HL-60/S4 treated with retinoic acid at 250 ng/mL for 4 days and 3 days (cell line): Measurements from ENCODE around the gene FXR1.
"Not testable (repeated sequence)": the region's sequence is repeated elsewhere in the genome, so short reads cannot be mapped to it uniquely, and the experiment has no call there.

Experiments
- in situ Hi-C: fragments of 300-500 bp; cut with MboI; formaldehyde crosslinking; loops from 2 replicates; pipeline ENCODE4 v1.7.0; 2022; ENCODE audit warnings: low sequenced_read_pairs

Gene FXR1

GRCh38 chr3:181003469-181003868 lies 91.0 kb downstream of the FXR1 start:
- in situ Hi-C loops = not testable (repeated sequence)

- in situ Hi-C loops = no loop called here
These were observed 94.1 kb downstream of the FXR1 start for GRCh38 chr3:181006541-181006940.

GRCh38 chr3:181007262-181007661 lies 94.8 kb downstream of the FXR1 start:
- in situ Hi-C loops = no loop called here

GRCh38 chr3:181008796-181009195 lies 96.3 kb downstream of the FXR1 start:
- in situ Hi-C loops = no loop called here

GRCh38 chr3:181009225-181009624 lies 96.8 kb downstream of the FXR1 start:
- in situ Hi-C loops = no loop called here

- in situ Hi-C loops = no loop called here
These were observed 105.2 kb downstream of the FXR1 start for GRCh38 chr3:181017690-181018089.

GRCh38 chr3:181025204-181025603 lies 112.7 kb downstream of the FXR1 start:
- in situ Hi-C loops = no loop called here

GRCh38 chr3:181030948-181031347 lies 118.5 kb downstream of the FXR1 start:
- in situ Hi-C loops = no loop called here
